HG03108 (cell line): ENCODE data around the gene ARHGEF19.

ENCODE experiments used
- ATAC-seq: cut with Tn5 transposase; IDR thresholded peaks from one replicate; pipeline ENCODE4 v1.9.1; 2021; ENCODE audit warnings: moderate library complexity; ENCODE audit not compliant: unreplicated experiment

The ARHGEF19 gene

GRCh38 chr1:16183765-16184556, 28.5 kb downstream of the ARHGEF19 start:
- ATAC-seq, result no peak

- no peak for ATAC-seq
Observed at GRCh38 chr1:16183179-16183578, 29.3 kb downstream of the ARHGEF19 start.

GRCh38 chr1:16181887-16182719, 30.3 kb downstream of the ARHGEF19 start:
- ATAC-seq, result no peak

- ATAC-seq, result no peak
Observed at GRCh38 chr1:16180291-16180824, 32.1 kb downstream of the ARHGEF19 start.

GRCh38 chr1:16178596-16179497, 33.6 kb downstream of the ARHGEF19 start:
- ATAC-seq, result no peak

- ATAC-seq, result no peak
Observed at GRCh38 chr1:16177306-16177705, 35.1 kb downstream of the ARHGEF19 start.

- no peak for ATAC-seq
Observed at GRCh38 chr1:16176653-16177052, 35.8 kb downstream of the ARHGEF19 start.

- no peak for ATAC-seq
Observed at GRCh38 chr1:16175610-16176553, 36.6 kb downstream of the ARHGEF19 start.

GRCh38 chr1:16174886-16175598, 37.4 kb downstream of the ARHGEF19 start:
- ATAC-seq, result no peak

GRCh38 chr1:16174261-16174868, 38.1 kb downstream of the ARHGEF19 start:
- no peak for ATAC-seq

GRCh38 chr1:16173447-16174260, 38.8 kb downstream of the ARHGEF19 start:
- no peak for ATAC-seq

GRCh38 chr1:16172964-16173446, 39.4 kb downstream of the ARHGEF19 start:
- ATAC-seq, result no peak

- ATAC-seq, result no peak
Observed at GRCh38 chr1:16172218-16172830, 40.1 kb downstream of the ARHGEF19 start.

- ATAC-seq, result no peak
Observed at GRCh38 chr1:16171314-16172151, 40.9 kb downstream of the ARHGEF19 start.

- ATAC-seq, result no peak
Observed at GRCh38 chr1:16170283-16170673, 42.2 kb downstream of the ARHGEF19 start.

- ATAC-seq, result no peak
Observed at GRCh38 chr1:16168622-16169360, 43.7 kb downstream of the ARHGEF19 start.
